HS-5 (cell line): ENCODE results near the gene GTF3C4.

Experiments used
- DNase-seq: peaks from one replicate; pipeline ENCODE4 v3.0.0-alpha.2; 2012; ENCODE audit warnings: low read depth

GTF3C4 gene

DNA sequence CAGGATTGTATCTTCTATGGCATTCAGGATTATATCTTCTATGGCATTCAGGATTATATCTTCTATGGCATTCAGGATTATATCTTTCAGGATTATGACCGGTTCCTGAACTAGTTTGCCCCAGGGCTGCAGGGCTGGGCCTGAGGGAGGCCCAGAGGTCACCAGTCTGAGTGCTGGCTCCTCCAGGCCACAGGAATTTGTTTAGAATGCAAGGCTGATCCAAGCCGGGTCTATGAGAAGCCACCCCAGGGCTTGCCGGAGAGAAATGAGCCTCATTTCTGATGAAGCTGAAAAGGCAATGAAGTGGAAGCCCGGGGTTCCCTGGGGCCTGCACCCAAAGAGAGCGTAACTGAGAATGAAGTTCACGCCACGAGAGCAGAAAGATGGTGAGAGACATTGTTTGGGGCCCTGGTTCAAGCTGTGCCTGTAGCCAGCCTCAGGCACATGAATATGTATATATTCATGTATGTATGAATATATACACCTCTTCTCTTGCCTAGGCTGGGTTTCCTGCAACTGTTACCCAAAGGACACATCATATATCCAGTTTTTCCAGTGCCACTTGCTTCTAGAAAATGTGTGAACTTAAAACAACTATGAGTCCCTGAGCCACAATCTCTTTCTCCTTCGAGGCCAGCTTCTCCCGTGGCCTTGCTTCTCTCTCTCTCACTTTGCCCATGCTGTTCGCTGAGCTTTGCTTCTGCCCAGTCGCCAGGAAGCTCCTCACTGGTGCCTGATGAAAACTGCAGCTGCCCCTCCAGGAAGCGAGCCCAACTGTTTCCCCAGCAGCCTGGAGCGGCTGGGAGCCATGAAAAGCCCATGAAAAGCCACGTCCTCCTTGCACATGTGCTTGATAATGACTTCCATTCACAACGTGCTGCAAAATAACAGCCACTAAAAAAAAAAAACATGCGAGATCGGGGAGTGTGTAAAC is 62.3 kb downstream of the GTF3C4 start:
- no peak for DNase-seq

GRCh38 chr9:132733260-132733815 is 63.1 kb downstream of the GTF3C4 start:
- DNase-seq = no peak

- DNase-seq = no peak
Observed at GRCh38 chr9:132739710-132740310, 69.5 kb downstream of the GTF3C4 start.

GRCh38 chr9:132740526-132741309 is 70.5 kb downstream of the GTF3C4 start:
- no peak for DNase-seq

GRCh38 chr9:132742821-132743311 is 72.6 kb downstream of the GTF3C4 start:
- DNase-seq = no peak

DNA sequence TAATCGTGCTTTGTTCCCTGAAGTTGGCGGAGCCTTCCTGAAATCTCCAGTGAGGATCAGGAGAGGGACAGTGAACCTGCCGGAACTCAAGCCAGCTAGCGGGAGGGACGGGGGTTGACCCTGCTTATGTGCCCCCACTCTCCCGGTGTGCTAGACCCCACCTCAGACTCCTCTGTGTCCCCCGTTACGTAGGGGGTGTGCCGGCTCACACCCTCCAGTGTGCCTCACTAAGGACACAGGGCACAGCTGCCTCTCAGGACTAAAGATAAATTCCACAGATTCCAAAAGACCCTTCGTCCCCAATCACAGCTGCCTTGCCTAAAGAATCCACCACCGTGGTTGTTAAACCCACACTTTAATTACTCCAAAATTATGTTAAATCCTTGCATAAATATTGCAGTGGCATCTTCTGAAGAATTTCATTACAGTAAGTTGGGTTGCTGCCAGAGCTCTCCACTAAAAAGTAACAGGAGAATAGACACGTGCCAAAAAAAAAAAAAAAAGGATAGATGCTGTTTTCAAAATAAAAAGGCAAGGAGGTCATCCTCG is 73.7 kb downstream of the GTF3C4 start:
- DNase-seq = no peak
